ENCODE data around the gene CPAMD8.

Gene CPAMD8

GRCh38 chr19:17026706-17027534 lies at the start of gene CPAMD8:
Gene CPAMD8 (minus strand): TSS chr19:17026810. CDS start chr19:17026642, 168 bp downstream.
- DNase-seq (ENCODE audit: low read depth in 2 of 2, low spot score in 1 of 2) = no peak

DNA sequence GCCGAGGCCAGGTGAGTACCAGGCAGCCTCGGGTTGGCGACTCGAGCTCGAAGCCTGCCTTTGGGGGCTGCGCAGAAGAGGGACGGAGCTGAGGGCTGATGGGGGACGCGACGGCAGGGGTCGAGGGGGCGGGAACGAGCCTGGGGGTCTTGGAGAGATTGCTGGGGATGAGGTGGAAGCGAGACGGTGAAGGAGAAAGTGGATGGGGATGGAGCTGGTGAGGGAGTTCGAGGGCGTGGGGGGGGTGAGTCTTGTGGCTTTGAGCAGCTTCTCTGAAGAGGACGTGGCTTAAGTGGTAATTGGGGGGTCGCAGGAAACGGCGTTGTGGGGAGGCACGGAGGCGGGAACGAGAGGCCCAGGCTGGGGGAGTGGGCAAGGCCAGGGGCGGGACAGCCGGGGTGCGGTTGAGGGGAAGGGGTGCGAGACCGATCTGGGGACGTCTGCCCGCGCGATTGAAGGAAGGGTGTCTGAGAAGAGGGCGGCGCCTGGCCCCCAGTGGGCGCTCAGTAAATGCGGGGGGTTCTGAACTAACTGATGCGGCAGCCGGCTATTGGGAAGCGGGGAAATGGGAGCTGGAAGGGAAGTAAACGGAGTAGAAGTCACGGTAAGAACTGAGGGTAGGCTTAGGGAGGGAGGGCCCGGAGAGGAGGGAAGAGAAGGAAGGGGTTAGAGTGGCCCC lies 49.4 kb upstream of the CPAMD8 start:
- DNase-seq (ENCODE audit: low read depth in 2 of 2, low spot score in 1 of 2) = peak; percentile 12 to 27

- peak; percentile 97 to 98 for DNase-seq (ENCODE audit: low read depth in 2 of 2, low spot score in 1 of 2)
These were observed 48.6 kb upstream of the CPAMD8 start, which contains the start of the genes HAUS8 and MYO9B for GRCh38 chr19:17075035-17075863. Gene HAUS8 (minus strand): TSS chr19:17075452. CDS start chr19:17075422, 30 bp downstream. Gene MYO9B (plus strand): TSS chr19:17075777. CDS start chr19:17101718, 25,941 bp downstream.

- DNase-seq (ENCODE audit: low read depth in 2 of 2, low spot score in 1 of 2) = no peak
These were observed 48.0 kb upstream of the CPAMD8 start for GRCh38 chr19:17074634-17075034.

DNA sequence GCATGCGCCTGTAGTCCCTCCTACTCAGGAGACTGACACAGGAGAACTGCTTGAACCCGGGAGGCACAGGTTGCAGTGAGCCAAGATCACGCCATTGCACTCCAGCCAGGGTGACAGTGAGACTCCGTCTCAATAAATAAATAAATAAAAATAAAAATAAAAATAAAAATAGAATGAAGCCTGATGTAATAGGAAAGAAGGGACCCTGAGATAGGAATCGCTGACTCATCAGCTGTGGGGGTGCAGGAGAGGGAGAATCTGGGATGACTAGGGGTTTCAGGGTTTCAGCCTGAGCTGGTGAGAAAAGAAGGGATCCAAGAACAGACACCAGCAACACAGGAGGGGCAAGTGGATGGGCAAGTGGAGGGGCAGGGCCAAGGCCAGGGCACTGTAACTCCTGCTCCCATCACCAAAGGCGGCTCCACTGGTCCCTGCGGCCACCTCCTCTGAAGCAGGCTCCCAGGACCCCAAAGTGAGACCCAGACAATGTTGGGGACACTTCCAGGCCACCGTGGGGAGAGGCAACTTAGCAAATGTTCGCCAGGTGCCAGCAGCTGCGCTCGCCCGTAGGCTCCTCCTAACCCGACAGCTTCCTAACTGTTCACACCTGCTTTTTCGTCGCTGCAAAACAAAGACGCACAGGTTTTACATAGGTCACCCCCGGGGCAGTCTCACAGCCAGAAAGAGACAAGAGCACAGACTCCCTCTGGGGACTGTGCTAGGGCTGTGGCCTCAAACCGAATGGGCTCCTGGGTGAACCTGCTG lies 47.4 kb upstream of the CPAMD8 start:
- DNase-seq (ENCODE audit: low read depth in 2 of 2, low spot score in 1 of 2) = no peak

- DNase-seq (ENCODE audit: low read depth in 2 of 2, low spot score in 1 of 2) = no peak
These were observed 44.3 kb upstream of the CPAMD8 start for GRCh38 chr19:17070912-17071311.

GRCh38 chr19:17070421-17070820 lies 43.8 kb upstream of the CPAMD8 start:
- no peak for DNase-seq (ENCODE audit: low read depth in 2 of 2, low spot score in 1 of 2)

DNA sequence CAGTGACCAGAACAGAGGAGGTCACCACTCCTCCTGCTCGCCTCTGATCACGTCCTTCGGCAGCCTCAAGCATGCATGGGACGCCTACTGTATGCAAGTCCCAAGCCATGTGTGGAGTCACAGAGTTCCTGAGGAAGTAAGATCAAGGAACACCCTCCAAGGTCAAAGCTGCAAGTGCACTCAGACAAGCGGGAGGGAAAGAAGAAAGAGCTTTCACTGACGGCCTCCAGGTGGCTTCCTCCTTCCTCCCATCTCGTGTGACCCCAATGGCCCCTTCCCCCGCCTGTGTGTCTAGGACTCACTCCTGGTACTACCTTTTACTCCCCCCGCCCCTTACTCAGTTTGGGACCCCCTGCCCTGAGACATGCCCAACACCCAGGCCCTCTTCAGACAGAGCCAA lies 42.6 kb upstream of the CPAMD8 start:
- no peak for DNase-seq (ENCODE audit: low read depth in 2 of 2, low spot score in 1 of 2)

DNA sequence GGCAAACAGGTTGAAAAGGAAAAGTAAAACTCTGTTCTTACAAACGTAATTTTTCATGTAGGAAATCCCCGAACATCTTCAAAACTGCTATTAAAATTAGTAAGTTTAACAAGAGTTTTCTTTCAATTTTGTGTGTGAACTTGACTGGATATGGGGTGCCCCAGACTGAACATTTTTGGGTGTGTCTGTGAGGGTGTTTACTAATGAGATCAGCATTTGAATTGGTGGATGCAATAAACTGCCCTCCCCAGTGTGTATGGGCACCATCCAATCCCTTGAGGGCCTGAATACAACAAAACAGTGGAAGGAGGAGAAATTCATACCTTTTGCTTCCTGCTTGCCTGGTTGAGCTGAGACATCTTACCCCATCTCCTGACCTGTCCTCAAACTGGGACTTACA lies 36.8 kb upstream of the CPAMD8 start:
- no peak for DNase-seq (ENCODE audit: low read depth in 2 of 2, low spot score in 1 of 2)

GRCh38 chr19:17061691-17062090 lies 35.1 kb upstream of the CPAMD8 start:
- DNase-seq (ENCODE audit: low read depth in 2 of 2, low spot score in 1 of 2) = no peak

DNA sequence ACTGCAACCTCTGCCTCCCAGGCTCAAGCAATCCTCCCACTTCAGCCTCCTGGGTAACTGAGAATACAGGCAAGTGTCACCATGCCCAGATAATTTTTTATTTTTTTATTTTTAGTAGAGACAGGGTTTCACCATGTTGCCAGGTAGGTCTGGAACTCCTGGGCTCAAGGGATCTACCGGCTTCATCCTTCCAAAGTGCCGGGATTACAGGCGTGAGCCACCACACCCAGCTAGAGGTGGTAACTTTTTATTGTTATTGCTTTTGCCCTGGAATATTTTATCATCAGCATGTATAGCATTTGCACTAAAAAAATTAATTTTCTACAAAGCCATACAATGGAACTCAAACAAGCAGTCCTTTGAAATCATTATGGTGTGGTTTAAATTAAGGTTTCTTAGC lies 34.6 kb upstream of the CPAMD8 start:
- no peak for DNase-seq (ENCODE audit: low read depth in 2 of 2, low spot score in 1 of 2)

DNA sequence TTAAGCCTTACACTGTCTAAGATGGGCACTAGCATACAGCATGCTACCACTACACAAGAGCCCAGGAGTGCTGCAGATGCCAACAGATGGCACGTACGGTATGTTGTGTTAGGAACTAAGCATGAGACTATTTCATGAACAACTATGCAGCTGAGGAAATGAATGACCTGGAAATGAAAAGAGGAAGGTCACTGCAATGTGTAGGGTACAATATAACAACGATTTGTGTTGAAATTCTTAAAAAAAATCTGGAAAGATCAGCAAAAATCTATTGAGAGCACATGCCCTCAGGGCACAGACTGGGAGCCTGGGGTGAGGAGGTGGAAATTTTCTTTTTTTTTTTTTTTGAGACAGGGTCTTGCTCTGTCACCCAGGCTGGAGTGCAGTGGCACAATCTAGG lies 34.2 kb upstream of the CPAMD8 start:
- no peak for DNase-seq (ENCODE audit: low read depth in 2 of 2, low spot score in 1 of 2)

- no peak for DNase-seq (ENCODE audit: low read depth in 2 of 2, low spot score in 1 of 2)
These were observed 31.6 kb upstream of the CPAMD8 start for GRCh38 chr19:17058236-17058635.

DNA sequence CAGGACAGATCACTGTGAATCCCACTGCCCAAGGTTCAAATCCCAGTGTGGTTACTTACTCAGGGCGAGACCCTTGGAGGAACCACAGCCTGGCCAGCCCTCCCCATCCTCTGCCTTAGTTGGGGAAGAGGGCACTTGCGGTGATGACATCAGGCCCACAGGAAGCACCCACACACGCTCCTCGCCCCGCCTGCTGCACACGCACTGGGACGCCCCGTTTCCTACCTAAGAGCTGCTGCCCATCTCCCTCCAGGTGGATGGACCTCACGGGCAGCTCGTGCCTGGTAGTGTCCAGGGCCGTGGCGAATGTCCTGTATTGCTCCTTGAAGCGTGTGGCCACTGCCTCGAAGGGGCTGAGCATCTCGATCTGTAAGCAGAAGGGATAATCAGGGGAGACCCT lies 29.0 kb upstream of the CPAMD8 start:
- DNase-seq (ENCODE audit: low read depth in 2 of 2, low spot score in 1 of 2) = no peak

GRCh38 chr19:17054746-17055145 lies 28.1 kb upstream of the CPAMD8 start:
- no peak for DNase-seq (ENCODE audit: low read depth in 2 of 2, low spot score in 1 of 2)

- no peak for DNase-seq (ENCODE audit: low read depth in 2 of 2, low spot score in 1 of 2)
These were observed 25.8 kb upstream of the CPAMD8 start for GRCh38 chr19:17052439-17052838.

GRCh38 chr19:17049711-17050280 lies 23.2 kb upstream of the CPAMD8 start:
- DNase-seq (ENCODE audit: low read depth in 2 of 2, low spot score in 1 of 2) = no peak

DNA sequence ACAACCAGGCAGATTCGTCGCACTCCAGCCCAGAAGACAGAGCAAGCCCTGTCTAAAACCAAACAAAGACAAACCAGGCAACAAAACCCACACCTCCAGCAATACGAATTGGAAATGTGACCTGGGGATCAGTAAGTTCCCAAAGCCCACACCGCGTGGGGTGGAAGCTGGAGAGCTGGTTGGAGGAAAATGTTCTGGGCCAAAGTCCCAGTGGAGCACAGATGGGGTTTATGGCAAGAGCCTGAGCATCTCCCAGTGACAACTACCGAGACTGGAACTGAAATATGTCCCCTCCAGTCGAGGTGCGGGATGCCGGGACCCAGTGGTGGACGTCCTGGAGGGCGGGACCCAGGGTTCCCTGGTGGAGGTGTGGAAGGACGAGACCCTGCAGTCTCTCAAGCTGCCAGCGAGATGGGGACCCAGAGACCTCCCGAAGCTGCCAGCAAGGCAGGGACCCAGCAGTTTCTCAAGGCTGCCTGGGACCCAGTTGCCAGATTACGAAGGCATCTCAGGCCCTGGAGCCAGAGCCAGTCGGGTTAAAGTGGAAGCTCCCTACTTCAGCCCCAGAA lies 22.4 kb upstream of the CPAMD8 start:
- no peak for DNase-seq (ENCODE audit: low read depth in 2 of 2, low spot score in 1 of 2)

DNA sequence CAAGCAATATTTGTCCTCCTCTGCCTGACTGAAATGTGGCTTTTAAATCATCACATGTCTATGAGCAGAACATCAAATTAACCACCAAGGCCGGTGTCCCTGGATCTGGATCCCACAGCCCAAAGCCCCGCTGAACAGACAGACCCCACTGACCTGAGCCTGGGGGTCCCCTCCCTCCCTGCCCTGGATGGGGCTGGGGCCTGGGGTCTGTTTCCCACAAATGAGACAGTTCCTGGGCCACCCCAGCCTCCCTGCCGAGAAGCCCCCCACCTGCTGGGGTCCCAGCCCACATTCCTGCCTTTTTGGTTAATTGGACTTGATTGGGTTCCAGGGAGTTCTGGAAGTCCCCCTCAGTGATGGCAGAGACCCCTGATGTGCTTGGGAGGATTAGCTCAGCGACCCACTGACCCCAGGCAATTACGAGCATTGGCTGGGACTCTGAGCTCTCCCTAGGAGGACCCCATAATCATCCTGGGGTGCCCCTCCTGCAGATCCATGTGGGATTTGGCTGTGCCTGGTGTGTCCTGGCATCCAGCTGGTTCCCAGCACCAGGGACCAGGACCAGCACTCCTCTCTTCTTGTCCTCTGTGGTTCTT lies 19.4 kb upstream of the CPAMD8 start:
- no peak for DNase-seq (ENCODE audit: low read depth in 2 of 2, low spot score in 1 of 2)

DNA sequence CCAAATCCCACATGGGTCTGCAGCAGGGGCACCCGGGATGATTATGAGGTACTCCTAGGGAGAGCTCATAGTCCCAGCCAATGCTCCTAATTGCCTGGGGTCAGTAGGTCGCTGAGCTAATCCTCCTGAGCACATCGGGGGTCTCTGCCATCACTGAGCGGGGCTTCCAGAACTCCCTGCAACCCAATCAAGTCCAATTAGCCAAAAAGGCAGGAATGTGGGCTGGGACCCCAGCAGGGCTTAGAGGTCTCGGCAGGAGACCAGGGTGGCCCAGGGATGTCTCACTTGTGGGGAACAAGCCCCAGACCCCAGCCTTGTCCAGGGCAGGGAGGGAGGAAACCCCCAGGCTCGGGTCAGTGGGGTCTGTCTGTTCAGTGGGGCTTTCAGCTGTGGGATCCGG lies 17.1 kb upstream of the CPAMD8 start:
- no peak for DNase-seq (ENCODE audit: low read depth in 2 of 2, low spot score in 1 of 2)
